GM23338 (cell line): ENCODE results near the gene HSD17B11. TPM values are rescaled to one million over a fixed set of nuclear protein-coding genes. Genes with fewer than 3 reads are reported as not detected.

Source experiments
- ATAC-seq: fragments of 200-7000 bp; cut with Tn5 transposase; 3 replicates; pipeline ENCODE4 v1.9.1; 2020
- DNase-seq: peaks from one replicate; pipeline ENCODE4 v3.0.0-alpha.2; 2015; ENCODE audit warnings: low spot score
- H2AFZ ChIP-seq: fragments of 200-600 bp; sonication (generic); 2 replicates; pipeline ENCODE4 v1.8.0; 2016; ENCODE audit warnings: antibody characterized with exemption, mild to moderate bottlenecking, moderate library complexity
- H3F3A ChIP-seq: fragments of 200-600 bp; sonication (generic); replicated peaks from 2 replicates; pipeline ENCODE4 v1.8.0; 2017; ENCODE audit warnings: antibody characterized with exemption, mixed run types, low read depth
- H3K27ac ChIP-seq: fragments of 200-600 bp; sonication (generic); 2 replicates; pipeline ENCODE4 v1.6.1; 2016; ENCODE audit warnings: low read depth
- H3K27me3 ChIP-seq: fragments of 200-600 bp; sonication (generic); 2 replicates; pipeline ENCODE4 v1.8.0; 2016; ENCODE audit warnings: mild to moderate bottlenecking, mixed run types, moderate library complexity; ENCODE audit not compliant: insufficient read depth
- H3K36me3 ChIP-seq: fragments of 200-600 bp; sonication (generic); 2 replicates; pipeline ENCODE4 v1.8.0; 2016; ENCODE audit warnings: mild to moderate bottlenecking; ENCODE audit not compliant: insufficient read depth
- H3K4me1 ChIP-seq: fragments of 200-600 bp; sonication (generic); 2 replicates; pipeline ENCODE4 v1.8.0; 2016; ENCODE audit warnings: mild to moderate bottlenecking, moderate library complexity; ENCODE audit not compliant: insufficient read depth
- H3K4me2 ChIP-seq: fragments of 200-600 bp; sonication (generic); 2 replicates; pipeline ENCODE4 v1.7.1; 2017; ENCODE audit warnings: mixed run types
- H3K4me3 ChIP-seq: fragments of 200-600 bp; sonication (generic); 2 replicates; pipeline ENCODE4 v1.6.1; 2016; ENCODE audit warnings: mixed run types
- H3K79me2 ChIP-seq: fragments of 200-600 bp; sonication (generic); replicated peaks from 2 replicates; pipeline ENCODE4 v1.8.0; 2017; ENCODE audit warnings: mild to moderate bottlenecking; ENCODE audit not compliant: insufficient read depth
- H3K9me2 ChIP-seq: fragments of 200-600 bp; sonication (generic); 2 replicates; pipeline ENCODE4 v1.8.0; 2017; ENCODE audit not compliant: insufficient read depth
- H4K20me1 ChIP-seq: fragments of 200-600 bp; sonication (generic); replicated peaks from 2 replicates; pipeline ENCODE4 v1.8.0; 2017; ENCODE audit warnings: mild to moderate bottlenecking; ENCODE audit not compliant: insufficient read depth
- H3K27ac Mint-ChIP-seq: 2 replicates; pipeline ENCODE4 v1.8.0; 2020; ENCODE audit warnings: inconsistent platforms, mild to moderate bottlenecking, moderate library complexity, mixed read lengths
- H3K27me3 Mint-ChIP-seq: 3 replicates; pipeline ENCODE4 v1.8.0; 2022; ENCODE audit warnings: low read depth, mild to moderate bottlenecking, moderate library complexity, mixed read lengths, inconsistent platforms; ENCODE audit not compliant: insufficient read depth, poor library complexity
- H3K36me3 Mint-ChIP-seq: 3 replicates; pipeline ENCODE4 v1.8.0; 2021; ENCODE audit warnings: low read depth, mild to moderate bottlenecking, inconsistent platforms, moderate library complexity, mixed read lengths
- H3K4me1 Mint-ChIP-seq: 3 replicates; pipeline ENCODE4 v1.8.0; 2020; ENCODE audit warnings: mild to moderate bottlenecking, inconsistent platforms, mixed read lengths
- H3K4me3 Mint-ChIP-seq: 3 replicates; pipeline ENCODE4 v1.8.0; 2021; ENCODE audit warnings: moderate library complexity, mild to moderate bottlenecking, inconsistent platforms, mixed read lengths
- H3K9me3 Mint-ChIP-seq: 3 replicates; pipeline ENCODE4 v1.8.0; 2020; ENCODE audit warnings: moderate library complexity, mild to moderate bottlenecking, inconsistent platforms, mixed read lengths
- CREB1 ChIP-seq: fragments of 250-450 bp; sonication (Bioruptor Pico); IDR thresholded peaks from 2 replicates; pipeline ENCODE4 v1.5.0; 2020; ENCODE audit warnings: low read depth, mild to moderate bottlenecking, moderate library complexity
- EZH2 ChIP-seq: fragments of 200-600 bp; sonication (generic); IDR thresholded peaks from one replicate; pipeline ENCODE4 v1.8.0; 2017; ENCODE audit warnings: antibody characterized with exemption, mild to moderate bottlenecking, low read depth; ENCODE audit not compliant: unreplicated experiment
- EZH2phosphoT487 ChIP-seq: fragments of 200-600 bp; sonication (generic); IDR thresholded peaks from one replicate; pipeline ENCODE4 v1.8.1; 2018; ENCODE audit warnings: antibody characterized with exemption; ENCODE audit not compliant: unreplicated experiment
- JUNB ChIP-seq: IDR thresholded peaks from one replicate; pipeline ENCODE4 v1.6.1; 2016; ENCODE audit warnings: antibody characterized with exemption; ENCODE audit not compliant: unreplicated experiment
- STAT1 ChIP-seq: IDR thresholded peaks from one replicate; pipeline ENCODE4 v1.6.1; 2016; ENCODE audit warnings: antibody characterized with exemption; ENCODE audit not compliant: unreplicated experiment
- ZNF331 ChIP-seq: fragments of 250-450 bp; sonication (Bioruptor Pico); IDR thresholded peaks from 2 replicates; pipeline ENCODE4 v1.5.0; 2020; ENCODE audit warnings: low read depth, mild to moderate bottlenecking, moderate library complexity
- polyA plus RNA-seq: library from polyadenylated mRNA; unstranded; fragments of >200 nt; fragmentation: Nextera tagmentation; extraction: Ambion mirVana; gene quantifications from 2 replicates; pipeline ENCODE4 v1.2.1, GENCODE V29; 2016
- total RNA-seq: library from RNA; depleted of rRNA; stranded (reverse); fragments of >200 nt; shearing (Covaris generic); gene quantifications from 2 replicates; pipeline ENCODE4 v1.2.3, GENCODE V29; 2014
- TF ChIP-seq, protein P1 (sequence below), 2 experiments: fragments of 200-600 bp in 1 of 2; sonication (generic) in 1 of 2; conservative IDR thresholded peaks; 2 replicates each; pipeline versions ENCODE4 v1.5.1 to v1.6.1; 2016 to 2017; ENCODE audit warnings: antibody characterized with exemption in 2 of 2, low read depth in 2 of 2, mild to moderate bottlenecking in 2 of 2, moderate library complexity in 1 of 2

HSD17B11 gene
- total and polyA plus RNA-seq, 2 experiments from 2014 or later: 9.7 to 14.8 TPM

DNA sequence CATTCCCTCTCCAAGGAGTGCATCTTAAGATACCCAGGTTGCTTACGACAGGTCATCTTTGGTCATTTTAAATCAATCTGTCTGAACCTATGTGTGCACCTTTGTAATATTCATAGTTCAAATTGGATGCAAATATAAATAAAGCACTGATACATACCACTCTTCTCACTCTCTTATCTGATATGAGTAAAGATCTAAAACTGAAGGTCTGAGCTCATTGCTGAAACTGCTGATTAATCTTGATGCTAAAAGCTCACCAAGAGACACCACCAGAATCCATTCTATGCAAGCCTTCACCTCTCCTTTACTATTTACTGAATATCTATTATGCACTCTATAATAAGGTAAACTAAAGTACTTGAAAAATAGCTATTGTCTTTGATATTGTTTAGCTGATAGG, 84.9 kb downstream of the HSD17B11 start (continued):
- TF ChIP-seq EZH2: no peak
- no peak for TF ChIP-seq ZNF331 (CRISPR knock-in tag)
- TF ChIP-seq CREB1 (CRISPR knock-in tag): no peak
- TF ChIP-seq, protein P1, sequence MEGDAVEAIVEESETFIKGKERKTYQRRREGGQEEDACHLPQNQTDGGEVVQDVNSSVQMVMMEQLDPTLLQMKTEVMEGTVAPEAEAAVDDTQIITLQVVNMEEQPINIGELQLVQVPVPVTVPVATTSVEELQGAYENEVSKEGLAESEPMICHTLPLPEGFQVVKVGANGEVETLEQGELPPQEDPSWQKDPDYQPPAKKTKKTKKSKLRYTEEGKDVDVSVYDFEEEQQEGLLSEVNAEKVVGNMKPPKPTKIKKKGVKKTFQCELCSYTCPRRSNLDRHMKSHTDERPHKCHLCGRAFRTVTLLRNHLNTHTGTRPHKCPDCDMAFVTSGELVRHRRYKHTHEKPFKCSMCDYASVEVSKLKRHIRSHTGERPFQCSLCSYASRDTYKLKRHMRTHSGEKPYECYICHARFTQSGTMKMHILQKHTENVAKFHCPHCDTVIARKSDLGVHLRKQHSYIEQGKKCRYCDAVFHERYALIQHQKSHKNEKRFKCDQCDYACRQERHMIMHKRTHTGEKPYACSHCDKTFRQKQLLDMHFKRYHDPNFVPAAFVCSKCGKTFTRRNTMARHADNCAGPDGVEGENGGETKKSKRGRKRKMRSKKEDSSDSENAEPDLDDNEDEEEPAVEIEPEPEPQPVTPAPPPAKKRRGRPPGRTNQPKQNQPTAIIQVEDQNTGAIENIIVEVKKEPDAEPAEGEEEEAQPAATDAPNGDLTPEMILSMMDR (conservative IDR thresholded peaks at IDR 0.05; ENCODE audit: low read depth in 2 of 2): no peak
- TF ChIP-seq JUNB: no peak

DNA sequence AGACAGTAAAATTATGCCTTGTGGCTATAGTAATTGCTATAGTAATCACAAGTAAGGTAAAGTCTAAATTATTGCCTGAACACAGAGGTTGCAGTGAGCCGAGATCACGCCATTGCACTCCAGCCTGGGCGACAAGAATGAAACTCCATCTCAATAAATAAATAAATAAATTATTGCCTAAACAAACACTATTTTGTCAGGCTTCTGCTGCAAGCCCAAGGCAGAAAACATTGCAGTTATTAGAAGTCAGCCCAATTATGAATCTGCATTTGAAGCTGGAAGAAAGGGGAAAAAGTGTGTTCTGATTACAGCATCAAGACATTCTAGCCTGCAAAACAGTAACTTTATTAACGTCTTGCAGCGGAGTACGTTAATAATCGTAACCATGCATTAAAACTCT, 85.4 kb downstream of the HSD17B11 start:
- Mint-ChIP-seq H3K27ac (no peak overlapping the region), H3K4me3 (no peak overlapping the region), H3K9me3 (no peaks in the 10 kb centered on the region), H3K36me3 (no peaks in the 10 kb centered on the region), H3K27me3 (peaks cover 6% of the 10 kb centered on the region), H3K4me1 (no peaks in the 10 kb centered on the region)
- Histone ChIP-seq H3K36me3 (no peaks in the 10 kb centered on the region), H3K79me2 (no peaks in the 10 kb centered on the region), H2AFZ (no peak overlapping the region), H3K27me3 (no peaks in the 10 kb centered on the region), H3K9me2 (no peaks in the 10 kb centered on the region), H3K27ac (no peak overlapping the region), H4K20me1 (no peaks in the 10 kb centered on the region), H3K4me2 (no peak overlapping the region), H3F3A (no peaks in the 10 kb centered on the region), H3K4me3 (no peak overlapping the region), H3K4me1 (no peaks in the 10 kb centered on the region)
- TF ChIP-seq EZH2phosphoT487: no peak
- no peak for ATAC-seq
- DNase-seq: no peak

DNA sequence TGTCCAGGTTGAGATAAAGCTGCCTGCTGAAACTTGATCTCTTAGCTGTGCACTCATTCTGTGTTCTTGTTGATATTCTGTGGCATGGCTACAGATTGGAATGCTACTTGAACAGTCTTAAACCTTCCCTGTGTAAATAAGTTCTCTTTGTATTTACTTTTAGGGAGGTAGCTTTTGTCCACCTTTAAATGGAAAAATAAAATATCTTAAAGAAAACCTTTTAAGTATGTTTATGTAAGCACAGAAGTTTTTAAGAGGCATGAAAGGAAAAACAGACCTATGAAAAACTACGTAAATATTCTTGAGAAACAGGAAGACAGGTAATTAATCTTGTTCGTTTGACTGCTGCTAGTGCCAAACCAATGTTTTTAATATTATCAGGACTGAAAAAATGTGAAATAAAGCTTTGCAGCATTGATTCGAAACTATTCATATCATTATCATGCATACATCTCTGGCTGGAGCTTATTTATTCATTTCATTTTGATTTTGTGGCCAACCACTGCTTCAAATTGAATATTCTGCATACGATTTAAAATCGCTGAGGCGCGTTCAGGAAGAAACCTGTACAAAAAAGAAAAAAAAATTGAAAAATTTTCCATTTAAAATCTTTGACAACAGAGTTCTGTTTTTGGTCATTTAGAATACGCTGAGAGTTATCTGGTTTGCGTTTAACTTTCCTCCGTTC, 86.1 kb downstream of the HSD17B11 start:
- no peaks in the 10 kb centered on the region for H3K79me2 ChIP-seq
- H3F3A ChIP-seq: no peaks in the 10 kb centered on the region
- H3K4me2 ChIP-seq: no peak overlapping the region
- H2AFZ ChIP-seq: no peak overlapping the region
- Mint-ChIP-seq H3K4me1 (no peaks in the 10 kb centered on the region), H3K36me3 (no peaks in the 10 kb centered on the region), H3K27ac (no peak overlapping the region), H3K4me3 (no peak overlapping the region), H3K9me3 (no peaks in the 10 kb centered on the region), H3K27me3 (peaks cover 6% of the 10 kb centered on the region)
- H3K4me1 ChIP-seq: no peaks in the 10 kb centered on the region
- H3K27me3 ChIP-seq: no peaks in the 10 kb centered on the region
- H4K20me1 ChIP-seq: no peaks in the 10 kb centered on the region
- H3K4me3 ChIP-seq: no peak overlapping the region
- no peak overlapping the region for H3K27ac ChIP-seq
- no peaks in the 10 kb centered on the region for H3K36me3 ChIP-seq
- TF ChIP-seq STAT1 (no peak), CREB1 (CRISPR knock-in tag) (no peak)
- DNase-seq (no peak), ATAC-seq (no peak)
- no peaks in the 10 kb centered on the region for H3K9me2 ChIP-seq
